WTC11 (cell line): ENCODE data around the gene SEMA3C. TPM values are rescaled to one million over a fixed set of nuclear protein-coding genes. Genes with fewer than 3 reads are reported as not detected.

Experiments used
- ATAC-seq: fragments of 200-7000 bp; cut with Tn5 transposase; 2 replicates; pipeline ENCODE4 v1.10.0; 2021; ENCODE audit warnings: mild to moderate bottlenecking, moderate library complexity
- Bru-seq: library from RNA; stranded (reverse); fragments of 400-500 nt; gene quantifications from one replicate; lab custom pipeline; 2021; lab: Mats Ljungman, UMichigan
- CTCF ChIA-PET: fragments of 300-600 bp; sonication (Branson Sonifier 250); formaldehyde crosslinking; loops from one replicate; lab custom pipeline; 2021; ENCODE audit warnings: antibody characterized with exemption; lab: Charles Lee
- POLR2A ChIA-PET: fragments of 350-600 bp; sonication (Branson Sonifier 250); formaldehyde crosslinking; loops from one replicate; lab custom pipeline; 2021; ENCODE audit warnings: antibody characterized with exemption; lab: Charles Lee
- DNase-seq: peaks from one replicate; pipeline ENCODE4 v3.0.0; 2021; ENCODE audit warnings: low spot score
- H3K27ac Mint-ChIP-seq: 2 replicates; pipeline ENCODE4 v1.8.0; 2021; ENCODE audit warnings: mixed read lengths
- H3K27me3 Mint-ChIP-seq: 2 replicates; pipeline ENCODE4 v1.8.0; 2021; ENCODE audit warnings: low read depth, mild to moderate bottlenecking, moderate library complexity, mixed read lengths
- H3K36me3 Mint-ChIP-seq: 2 replicates; pipeline ENCODE4 v1.8.0; 2021; ENCODE audit warnings: mixed read lengths
- H3K4me1 Mint-ChIP-seq: 2 replicates; pipeline ENCODE4 v1.8.0; 2022; ENCODE audit warnings: mixed read lengths
- H3K4me3 Mint-ChIP-seq: 2 replicates; pipeline ENCODE4 v1.8.0; 2021; ENCODE audit warnings: mild to moderate bottlenecking, moderate library complexity, mixed read lengths
- H3K9me3 Mint-ChIP-seq: 2 replicates; pipeline ENCODE4 v1.8.0; 2021; ENCODE audit warnings: mixed read lengths
- CBFB ChIP-seq: sonication (generic); formaldehyde crosslinking; IDR thresholded peaks from 2 replicates; pipeline ENCODE4 v1.8.1; 2022; ENCODE audit warnings: mild to moderate bottlenecking, low read depth, missing genetic modification reagents
- CREB1 ChIP-seq: sonication (generic); formaldehyde crosslinking; IDR thresholded peaks from 2 replicates; pipeline ENCODE4 v1.8.0; 2023; ENCODE audit warnings: mild to moderate bottlenecking, missing genetic modification reagents
- ELF4 ChIP-seq: sonication (generic); formaldehyde crosslinking; IDR thresholded peaks from 2 replicates; pipeline ENCODE4 v1.8.1; 2022; ENCODE audit warnings: low read depth, mild to moderate bottlenecking, moderate library complexity, missing genetic modification reagents
- NFE2L1 ChIP-seq: sonication (generic); formaldehyde crosslinking; IDR thresholded peaks from 2 replicates; pipeline ENCODE4 v1.8.1; 2023; ENCODE audit warnings: missing genetic modification reagents
- NFYB ChIP-seq: sonication (generic); formaldehyde crosslinking; conservative IDR thresholded peaks from 2 replicates; pipeline ENCODE4 v1.8.0; 2022; ENCODE audit warnings: low read depth, missing genetic modification reagents
- NR2C2 ChIP-seq: sonication (generic); formaldehyde crosslinking; IDR thresholded peaks from 2 replicates; pipeline ENCODE4 v1.8.0; 2022; ENCODE audit warnings: mild to moderate bottlenecking, missing genetic modification reagents
- NR3C1 ChIP-seq: sonication (generic); formaldehyde crosslinking; conservative IDR thresholded peaks from 2 replicates; pipeline ENCODE4 v1.8.1; 2023; ENCODE audit warnings: low read depth, mild to moderate bottlenecking, missing genetic modification reagents
- RELA ChIP-seq: sonication (generic); formaldehyde crosslinking; IDR thresholded peaks from 2 replicates; pipeline ENCODE4 v1.8.1; 2022; ENCODE audit warnings: missing genetic modification reagents, mild to moderate bottlenecking, borderline replicate concordance
- SMAD3 ChIP-seq: sonication (generic); formaldehyde crosslinking; IDR thresholded peaks from 2 replicates; pipeline ENCODE4 v1.8.0; 2022; ENCODE audit warnings: missing genetic modification reagents, mild to moderate bottlenecking, borderline replicate concordance
- SP1 ChIP-seq: sonication (generic); formaldehyde crosslinking; conservative IDR thresholded peaks from 2 replicates; pipeline ENCODE4 v1.8.1; 2022; ENCODE audit warnings: missing genetic modification reagents
- TEAD1 ChIP-seq: sonication (generic); formaldehyde crosslinking; IDR thresholded peaks from 2 replicates; pipeline ENCODE4 v1.8.0; 2022; ENCODE audit warnings: mild to moderate bottlenecking, missing genetic modification reagents
- ZNF317 ChIP-seq: sonication (generic); formaldehyde crosslinking; IDR thresholded peaks from 2 replicates; pipeline ENCODE4 v1.8.1; 2023; ENCODE audit warnings: low read depth, mild to moderate bottlenecking, moderate library complexity, missing genetic modification reagents, borderline replicate concordance
- ZNF423 ChIP-seq: fragments of 250-450 bp; sonication (Bioruptor Pico); IDR thresholded peaks from 2 replicates; pipeline ENCODE4 v2.1.2; 2022; ENCODE audit warnings: mild to moderate bottlenecking, moderate library complexity
- ZNF532 ChIP-seq: fragments of 250-450 bp; sonication (Bioruptor Pico); IDR thresholded peaks from 2 replicates; pipeline ENCODE4 v1.9.0; 2021; ENCODE audit warnings: mild to moderate bottlenecking, borderline replicate concordance
- long read RNA-seq, 3 experiments: library from RNA in 1 of 3; library from capped mRNA in 1 of 3; library from polyadenylated mRNA in 1 of 3; unstranded in 2 of 3; stranded (forward) in 1 of 3; transcript quantifications; one replicate each; pipeline ENCODE4 v2.0.0, GENCODE V29; 2021
- total RNA-seq: library from RNA; stranded (reverse); gene quantifications from 3 replicates; pipeline ENCODE4 v1.2.3, GENCODE V29; 2021
- TF ChIP-seq, protein P1 (sequence below): sonication (generic); formaldehyde crosslinking; IDR thresholded peaks from 2 replicates; pipeline ENCODE4 v1.8.0; 2022; ENCODE audit warnings: mild to moderate bottlenecking, missing genetic modification reagents
- TF ChIP-seq, protein P2 (sequence below): fragments of 200-600 bp; IDR thresholded peaks from 2 replicates; pipeline ENCODE4 v1.8.0; 2022; ENCODE audit warnings: antibody characterized with exemption
- TF ChIP-seq, protein P3 (sequence below): sonication (generic); formaldehyde crosslinking; IDR thresholded peaks from 2 replicates; pipeline ENCODE4 v1.8.0; 2022; ENCODE audit warnings: mild to moderate bottlenecking, missing genetic modification reagents

SEMA3C gene
- total RNA-seq (1.6 to 3.1 TPM (median 2.1 TPM) in 3 replicates), Bru-seq, nascent RNA (percentile 53 among the genes with signal in this experiment)
- long read RNA-seq, experiment 1, full-length matches to known transcripts: 5 of 9 reads
- long read RNA-seq, experiment 1, partial matches to known transcripts: 0 of 9 reads
- long read RNA-seq, experiment 1, other reads (novel, unspliced or antisense): 4 of 9 reads
- long read RNA-seq, experiment 2, partial matches to known transcripts: 0 of 4 reads
- long read RNA-seq, experiment 2, other reads (novel, unspliced or antisense): 4 of 4 reads
- long read RNA-seq, experiment 3, partial matches to known transcripts: 0 of 1 reads
- long read RNA-seq, experiment 3, other reads (novel, unspliced or antisense): 1 of 1 reads

DNA sequence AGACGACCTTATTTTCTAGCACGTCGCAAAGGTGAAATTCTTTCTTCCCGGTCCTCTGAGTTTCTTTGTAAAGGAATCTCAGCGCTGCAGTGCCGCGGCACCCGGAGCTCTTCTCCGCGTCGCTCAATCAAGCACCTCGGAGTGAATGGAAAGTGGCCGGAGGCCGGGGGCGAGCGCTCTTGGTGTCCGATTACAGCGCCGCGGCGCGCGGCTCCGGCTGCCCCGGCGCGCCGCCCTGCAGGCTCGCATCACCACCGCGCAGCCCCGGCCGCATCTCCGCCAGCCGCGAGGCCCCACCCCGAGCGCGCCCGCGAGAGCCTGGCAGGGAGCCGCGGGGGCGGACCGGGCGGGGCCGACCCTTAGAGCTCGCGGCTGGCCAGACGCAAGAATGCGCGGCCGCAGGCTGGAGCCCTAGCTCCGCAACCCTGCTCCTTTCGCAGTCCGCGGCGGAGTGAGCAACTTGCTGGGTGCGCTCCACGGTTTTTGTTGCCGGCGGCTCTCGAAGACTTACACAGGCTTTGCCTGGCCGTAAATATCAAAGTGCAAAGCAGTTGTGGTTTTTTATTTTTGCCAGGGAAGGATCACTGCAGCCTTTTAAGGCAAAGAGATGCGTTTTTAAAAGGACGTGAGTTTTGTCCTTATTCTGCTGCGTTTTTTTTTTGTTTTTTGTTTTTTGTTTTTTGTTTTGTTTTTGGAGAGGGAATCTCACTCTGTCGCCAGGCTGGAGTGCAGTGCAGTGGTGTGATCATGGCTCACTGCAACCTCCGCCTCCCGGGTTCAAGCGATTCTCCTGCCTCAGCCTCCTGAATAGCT is at the start of gene SEMA3C:
Gene SEMA3C (minus strand): TSS at position 143 of the 813 bp plus-strand sequence. CDS start 2,270 bp downstream, outside the sequence.
- TF ChIP-seq ZNF423 (CRISPR knock-in tag): peak; percentile 96
- no peak for TF ChIP-seq NR2C2 (CRISPR knock-in tag)
- TF ChIP-seq NFE2L1: no peak
- peak; percentile 75; the same call in 1 of the 2 replicates for TF ChIP-seq SP1
- no peak for TF ChIP-seq RELA (CRISPR knock-in tag)
- H3K4me1 Mint-ChIP-seq: peaks cover 46% of the 10 kb centered on the region
- ATAC-seq (peak; percentile 98), DNase-seq (peak; percentile 89)
- peaks cover 11% of the 10 kb centered on the region for H3K27me3 Mint-ChIP-seq
- peak within 1 kb of the TSS; percentile 93 for H3K27ac Mint-ChIP-seq
- H3K4me3 Mint-ChIP-seq: peak within 1 kb of the TSS; percentile 85
- no peaks in the 10 kb centered on the region for H3K36me3 Mint-ChIP-seq
- ChIA-PET CTCF (interaction anchor here (0.7 to 2.2 kb wide), 7 partner anchors 10 to 551 kb away, joined by 3 to 14 read pairs (median 3); no protein-coding TSS in a partner anchor), POLR2A (interaction anchor here (0.6 to 0.9 kb wide), 2 partner anchors 9 to 725 kb away, joined by 4 to 7 read pairs; no protein-coding TSS in a partner anchor)
- no peaks in the 10 kb centered on the region for H3K9me3 Mint-ChIP-seq

- CTCF ChIA-PET: no interaction called here
- DNase-seq (no peak), ATAC-seq (no peak)
- Mint-ChIP-seq H3K4me1 (peaks cover 7% of the 10 kb centered on the region), H3K4me3 (no peak overlapping the region), H3K27ac (no peak overlapping the region), H3K9me3 (no peaks in the 10 kb centered on the region), H3K36me3 (no peaks in the 10 kb centered on the region), H3K27me3 (no peaks in the 10 kb centered on the region)
- POLR2A ChIA-PET: no interaction called here
- TF ChIP-seq, protein P1, sequence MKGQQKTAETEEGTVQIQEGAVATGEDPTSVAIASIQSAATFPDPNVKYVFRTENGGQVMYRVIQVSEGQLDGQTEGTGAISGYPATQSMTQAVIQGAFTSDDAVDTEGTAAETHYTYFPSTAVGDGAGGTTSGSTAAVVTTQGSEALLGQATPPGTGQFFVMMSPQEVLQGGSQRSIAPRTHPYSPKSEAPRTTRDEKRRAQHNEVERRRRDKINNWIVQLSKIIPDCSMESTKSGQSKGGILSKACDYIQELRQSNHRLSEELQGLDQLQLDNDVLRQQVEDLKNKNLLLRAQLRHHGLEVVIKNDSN (CRISPR knock-in tag): no peak
- TF ChIP-seq, protein P2, sequence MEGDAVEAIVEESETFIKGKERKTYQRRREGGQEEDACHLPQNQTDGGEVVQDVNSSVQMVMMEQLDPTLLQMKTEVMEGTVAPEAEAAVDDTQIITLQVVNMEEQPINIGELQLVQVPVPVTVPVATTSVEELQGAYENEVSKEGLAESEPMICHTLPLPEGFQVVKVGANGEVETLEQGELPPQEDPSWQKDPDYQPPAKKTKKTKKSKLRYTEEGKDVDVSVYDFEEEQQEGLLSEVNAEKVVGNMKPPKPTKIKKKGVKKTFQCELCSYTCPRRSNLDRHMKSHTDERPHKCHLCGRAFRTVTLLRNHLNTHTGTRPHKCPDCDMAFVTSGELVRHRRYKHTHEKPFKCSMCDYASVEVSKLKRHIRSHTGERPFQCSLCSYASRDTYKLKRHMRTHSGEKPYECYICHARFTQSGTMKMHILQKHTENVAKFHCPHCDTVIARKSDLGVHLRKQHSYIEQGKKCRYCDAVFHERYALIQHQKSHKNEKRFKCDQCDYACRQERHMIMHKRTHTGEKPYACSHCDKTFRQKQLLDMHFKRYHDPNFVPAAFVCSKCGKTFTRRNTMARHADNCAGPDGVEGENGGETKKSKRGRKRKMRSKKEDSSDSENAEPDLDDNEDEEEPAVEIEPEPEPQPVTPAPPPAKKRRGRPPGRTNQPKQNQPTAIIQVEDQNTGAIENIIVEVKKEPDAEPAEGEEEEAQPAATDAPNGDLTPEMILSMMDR: no peak
Observed at GRCh38 chr7:80968606-80969005, 49.8 kb upstream of the SEMA3C start.

DNA sequence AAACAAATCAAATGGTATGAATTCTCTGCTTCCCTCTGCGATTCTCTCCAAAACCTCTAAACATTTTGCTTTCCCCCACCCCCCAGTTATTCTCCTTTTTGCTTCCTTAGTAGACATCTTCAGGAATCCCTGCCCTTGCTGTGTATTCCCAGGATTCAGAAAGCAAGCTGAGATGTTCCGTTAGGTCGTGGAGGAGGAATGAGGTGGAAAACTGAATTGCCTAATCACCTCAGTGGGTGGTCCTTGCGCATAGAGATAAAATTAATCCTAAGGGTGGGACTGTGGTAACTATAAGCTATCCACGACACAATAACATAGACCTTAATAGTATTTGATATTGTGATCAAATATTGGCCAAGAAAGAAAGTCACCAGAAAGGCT is 49.1 kb upstream of the SEMA3C start:
- ATAC-seq (no peak), DNase-seq (no peak)
- Mint-ChIP-seq H3K9me3 (no peaks in the 10 kb centered on the region), H3K27ac (no peak overlapping the region), H3K4me1 (peaks cover 7% of the 10 kb centered on the region), H3K4me3 (no peak overlapping the region), H3K36me3 (no peaks in the 10 kb centered on the region), H3K27me3 (no peaks in the 10 kb centered on the region)
- no peak for TF ChIP-seq NFYB (CRISPR knock-in tag)
- TF ChIP-seq ZNF423 (CRISPR knock-in tag): no peak
- TF ChIP-seq SMAD3 (CRISPR knock-in tag): no peak
- TF ChIP-seq TEAD1 (CRISPR knock-in tag): no peak
- ChIA-PET POLR2A (no interaction called here), CTCF (no interaction called here)

- Mint-ChIP-seq H3K27me3 (no peaks in the 10 kb centered on the region), H3K36me3 (no peaks in the 10 kb centered on the region), H3K4me3 (no peak overlapping the region), H3K9me3 (no peaks in the 10 kb centered on the region), H3K27ac (no peak overlapping the region), H3K4me1 (peaks cover 7% of the 10 kb centered on the region)
- ChIA-PET CTCF (no interaction called here), POLR2A (no interaction called here)
- DNase-seq: no peak
- no peak for ATAC-seq
- TF ChIP-seq ZNF317 (CRISPR knock-in tag): no peak
- TF ChIP-seq CREB1 (CRISPR knock-in tag): no peak
- TF ChIP-seq, protein P3, sequence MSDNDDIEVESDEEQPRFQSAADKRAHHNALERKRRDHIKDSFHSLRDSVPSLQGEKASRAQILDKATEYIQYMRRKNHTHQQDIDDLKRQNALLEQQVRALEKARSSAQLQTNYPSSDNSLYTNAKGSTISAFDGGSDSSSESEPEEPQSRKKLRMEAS: no peak
- TF ChIP-seq SP1: no peak
- TF ChIP-seq ZNF532 (CRISPR knock-in tag): no peak
- TF ChIP-seq NR3C1 (CRISPR knock-in tag): no peak
- TF ChIP-seq CBFB (CRISPR knock-in tag): no peak
- TF ChIP-seq ELF4: no peak
- TF ChIP-seq RELA (CRISPR knock-in tag): no peak
- no peak for TF ChIP-seq ZNF423 (CRISPR knock-in tag)
Observed at GRCh38 chr7:80967071-80967916, 48.4 kb upstream of the SEMA3C start.
